ENCODE data around the gene WNT7A. TPM values are rescaled to one million over a fixed set of nuclear protein-coding genes. Genes with fewer than 3 reads are reported as not detected.

The WNT7A gene
- total and polyA plus RNA-seq, 2 donors (not counting 3 experiments of a cell fraction or from before 2014, with no cell fraction given): not detected

- no peaks in the 10 kb centered on the region for H4K20me1 ChIP-seq (replicated peaks; ENCODE audit: control insufficient read depth, extremely low read depth, insufficient read depth, low read length)
- H3K4me2 ChIP-seq (ENCODE audit: insufficient read depth, low read length): no peak overlapping the region
- intact Hi-C loops (cut with micrococcal nuclease) (no loop called here), dilution Hi-C loops (cut with MboI; ENCODE audit: extremely low pct_ligation_motif_present, low sequenced_read_pairs) (no loop called here)
- no peaks in the 10 kb centered on the region for H3K36me3 ChIP-seq (ENCODE audit: control insufficient read depth in 2 of 2, extremely low read depth in 1 of 2, insufficient read depth in 2 of 2, low read length in 2 of 2)
- FAIRE-seq (no peak), DNase-seq (ENCODE audit: low read depth, low spot score) (no peak)
- no peaks in the 10 kb centered on the region for H3K4me1 ChIP-seq (ENCODE audit: control insufficient read depth, extremely low read depth, insufficient read depth, low read length)
- H3K9me3 ChIP-seq (replicated peaks; ENCODE audit: control insufficient read depth, insufficient read depth, low read length): no peaks in the 10 kb centered on the region
- no peak overlapping the region for H3K27ac ChIP-seq (ENCODE audit: insufficient read depth, low read depth, low read length)
- ChIA-PET POLR2A (no interaction called here), CTCF (no interaction called here)
- no peak overlapping the region for H3K9ac ChIP-seq (replicated peaks; ENCODE audit: extremely low read depth, insufficient read depth, low read length)
- BruUV-seq (replicated peaks): no TSS peak
- no peaks in the 10 kb centered on the region for H3K9me1 ChIP-seq (replicated peaks; ENCODE audit: control insufficient read depth, extremely low read depth, insufficient read depth, low read length)
- H3K4me3 ChIP-seq (replicated peaks in 1 of 3; ENCODE audit: insufficient read depth in 1 of 3, low read depth in 1 of 3, low read length in 3 of 3): no peak overlapping the region
- no peaks in the 10 kb centered on the region for H3K27me3 ChIP-seq (ENCODE audit: control insufficient read depth in 2 of 2, insufficient read depth in 2 of 2, low read length in 2 of 2)
- H2AFZ ChIP-seq (ENCODE audit: low read depth, low read length): no peak overlapping the region
- TF ChIP-seq FOS (IDR thresholded peaks at IDR 0.05; ENCODE audit: borderline replicate concordance, insufficient read depth, low read length) (no peak), MYC (IDR thresholded peaks at IDR 0.05; ENCODE audit: low read depth, low read length) (no peak), POLR2A (IDR thresholded peaks at IDR 0.05; ENCODE audit: low read depth, low read length) (no peak), EZH2 (IDR thresholded peaks at IDR 0.05; ENCODE audit: borderline replicate concordance, low read depth, low read length, severe bottlenecking) (no peak), GATA2 (IDR thresholded peaks at IDR 0.05; ENCODE audit: insufficient read depth, insufficient read length, low read depth, low read length) (no peak), MAX (IDR thresholded peaks at IDR 0.05; ENCODE audit: insufficient read depth, insufficient read length) (no peak)
- H3K79me2 ChIP-seq (ENCODE audit: control insufficient read depth, insufficient read depth, low read length): no peaks in the 10 kb centered on the region
These were observed 93.1 kb downstream of the WNT7A start for GRCh38 chr3:13786811-13787210.

DNA sequence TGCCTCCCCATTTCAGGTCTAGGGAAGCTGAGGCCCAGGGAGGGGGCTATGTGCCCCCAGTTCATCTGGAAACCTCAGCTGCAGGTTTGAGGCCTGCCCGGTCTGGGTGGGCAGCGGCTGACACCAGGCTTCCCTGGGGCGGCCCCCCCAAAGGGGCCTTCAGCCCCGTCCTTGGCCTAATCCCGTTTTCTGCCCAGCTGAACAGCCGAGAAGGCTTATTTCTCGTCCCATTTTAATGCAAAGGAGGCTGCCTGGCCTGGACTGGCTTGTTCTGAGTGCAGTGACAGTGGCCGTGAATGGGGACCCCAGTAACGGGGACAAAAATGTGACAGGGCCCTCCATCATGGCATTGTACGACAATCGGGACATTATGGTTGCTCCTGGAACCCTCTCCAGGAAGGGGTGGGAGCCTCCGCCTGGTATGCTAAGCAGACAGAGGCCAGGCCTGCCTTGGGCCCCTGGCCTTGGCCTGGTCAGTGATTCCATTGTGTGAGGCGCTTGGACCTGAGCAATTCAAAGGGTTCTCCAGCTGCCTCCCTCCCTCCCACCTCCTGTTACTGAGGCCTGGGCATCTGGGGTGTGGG, 93.9 kb downstream of the WNT7A start:
- no peaks in the 10 kb centered on the region for H3K9me3 ChIP-seq (replicated peaks; ENCODE audit: control insufficient read depth, insufficient read depth, low read length)
- POLR2A ChIA-PET: no interaction called here
- no peak overlapping the region for H3K4me2 ChIP-seq (ENCODE audit: insufficient read depth, low read length)
- H3K27ac ChIP-seq (ENCODE audit: insufficient read depth, low read depth, low read length): no peak overlapping the region
- no peaks in the 10 kb centered on the region for H3K27me3 ChIP-seq (ENCODE audit: control insufficient read depth in 2 of 2, insufficient read depth in 2 of 2, low read length in 2 of 2)
- H3K9me1 ChIP-seq (replicated peaks; ENCODE audit: control insufficient read depth, extremely low read depth, insufficient read depth, low read length): no peaks in the 10 kb centered on the region
- H3K79me2 ChIP-seq (ENCODE audit: control insufficient read depth, insufficient read depth, low read length): no peaks in the 10 kb centered on the region
- no peaks in the 10 kb centered on the region for H3K36me3 ChIP-seq (ENCODE audit: control insufficient read depth in 2 of 2, extremely low read depth in 1 of 2, insufficient read depth in 2 of 2, low read length in 2 of 2)
- no TSS peak for BruUV-seq (replicated peaks)
- dilution Hi-C loops (cut with MboI; ENCODE audit: extremely low pct_ligation_motif_present, low sequenced_read_pairs) (no loop called here), intact Hi-C loops (cut with micrococcal nuclease) (no loop called here)
- no peak overlapping the region for H3K9ac ChIP-seq (replicated peaks; ENCODE audit: extremely low read depth, insufficient read depth, low read length)
- no peak for FAIRE-seq
- DNase-seq (ENCODE audit: low read depth, low spot score): no peak
- no peaks in the 10 kb centered on the region for H3K4me1 ChIP-seq (ENCODE audit: control insufficient read depth, extremely low read depth, insufficient read depth, low read length)
- CTCF ChIA-PET: no interaction called here
- no peak overlapping the region for H3K4me3 ChIP-seq (replicated peaks in 1 of 3; ENCODE audit: insufficient read depth in 1 of 3, low read depth in 1 of 3, low read length in 3 of 3)
- TF ChIP-seq GATA2 (IDR thresholded peaks at IDR 0.05; ENCODE audit: insufficient read depth, insufficient read length, low read depth, low read length): no peak
- no peak for TF ChIP-seq MAX (IDR thresholded peaks at IDR 0.05; ENCODE audit: insufficient read depth, insufficient read length)
- no peak for TF ChIP-seq POLR2A (IDR thresholded peaks at IDR 0.05; ENCODE audit: low read depth, low read length)
- TF ChIP-seq FOS (IDR thresholded peaks at IDR 0.05; ENCODE audit: borderline replicate concordance, insufficient read depth, low read length): no peak
- TF ChIP-seq EZH2 (IDR thresholded peaks at IDR 0.05; ENCODE audit: borderline replicate concordance, low read depth, low read length, severe bottlenecking): no peak
- no peak for TF ChIP-seq JUN (IDR thresholded peaks at IDR 0.05; ENCODE audit: borderline replicate concordance, insufficient read depth, insufficient read length, low read depth)
- TF ChIP-seq MYC (IDR thresholded peaks at IDR 0.05; ENCODE audit: low read depth, low read length): no peak
- TF ChIP-seq POLR2AphosphoS5 (IDR thresholded peaks at IDR 0.05; ENCODE audit: insufficient read depth, low read depth, low read length): no peak
- TF ChIP-seq, protein P1, sequence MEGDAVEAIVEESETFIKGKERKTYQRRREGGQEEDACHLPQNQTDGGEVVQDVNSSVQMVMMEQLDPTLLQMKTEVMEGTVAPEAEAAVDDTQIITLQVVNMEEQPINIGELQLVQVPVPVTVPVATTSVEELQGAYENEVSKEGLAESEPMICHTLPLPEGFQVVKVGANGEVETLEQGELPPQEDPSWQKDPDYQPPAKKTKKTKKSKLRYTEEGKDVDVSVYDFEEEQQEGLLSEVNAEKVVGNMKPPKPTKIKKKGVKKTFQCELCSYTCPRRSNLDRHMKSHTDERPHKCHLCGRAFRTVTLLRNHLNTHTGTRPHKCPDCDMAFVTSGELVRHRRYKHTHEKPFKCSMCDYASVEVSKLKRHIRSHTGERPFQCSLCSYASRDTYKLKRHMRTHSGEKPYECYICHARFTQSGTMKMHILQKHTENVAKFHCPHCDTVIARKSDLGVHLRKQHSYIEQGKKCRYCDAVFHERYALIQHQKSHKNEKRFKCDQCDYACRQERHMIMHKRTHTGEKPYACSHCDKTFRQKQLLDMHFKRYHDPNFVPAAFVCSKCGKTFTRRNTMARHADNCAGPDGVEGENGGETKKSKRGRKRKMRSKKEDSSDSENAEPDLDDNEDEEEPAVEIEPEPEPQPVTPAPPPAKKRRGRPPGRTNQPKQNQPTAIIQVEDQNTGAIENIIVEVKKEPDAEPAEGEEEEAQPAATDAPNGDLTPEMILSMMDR (IDR thresholded peaks at IDR 0.05; ENCODE audit: extremely low read depth in 1 of 2, insufficient read depth in 1 of 2, low read depth in 1 of 2, low read length in 2 of 2): no peak
- H2AFZ ChIP-seq (ENCODE audit: low read depth, low read length): no peak overlapping the region
- H4K20me1 ChIP-seq (replicated peaks; ENCODE audit: control insufficient read depth, extremely low read depth, insufficient read depth, low read length): no peaks in the 10 kb centered on the region
